ENCODE data around the gene CERS1. TPM values are rescaled to one million over a fixed set of nuclear protein-coding genes. Genes with fewer than 3 reads are reported as not detected.

CERS1 gene
- total RNA-seq, 2 experiments from 2014 or later = not detected

GRCh38 chr19:18915639-18916038, 19.7 kb upstream of the CERS1 start:
- ChIA-PET POLR2A (no interaction called here), CTCF (interaction anchor here (1.1 to 2.2 kb wide), 2 partner anchors 68 to 322 kb away, joined by 4 to 6 read pairs; no protein-coding TSS in a partner anchor)
- peaks cover 25% of the 10 kb centered on the region for H3K36me3 Mint-ChIP-seq
- intact Hi-C loops (cut with micrococcal nuclease) = loop anchor here (5.0 kb wide), 2 partner anchors 83 to 323 kb away; partner anchors contain the start of gene UPF1
- H3K27me3 Mint-ChIP-seq = no peaks in the 10 kb centered on the region
- DNase-seq = peak; percentile 60
- no peaks in the 10 kb centered on the region for H3K9me3 Mint-ChIP-seq
- peaks cover 35% of the 10 kb centered on the region for H3K4me1 Mint-ChIP-seq (ENCODE audit: low read depth)
- peak overlapping the region; percentile 33 for H3K27ac Mint-ChIP-seq
- no peak overlapping the region for H3K4me3 Mint-ChIP-seq

GRCh38 chr19:18913466-18913865, 17.5 kb upstream of the CERS1 start:
- ChIA-PET CTCF (no interaction called here), POLR2A (no interaction called here)
- no peaks in the 10 kb centered on the region for H3K9me3 Mint-ChIP-seq
- intact Hi-C loops (cut with micrococcal nuclease) = no loop called here
- H3K27ac Mint-ChIP-seq = no peak overlapping the region
- H3K4me1 Mint-ChIP-seq (ENCODE audit: low read depth) = peaks cover 20% of the 10 kb centered on the region
- H3K4me3 Mint-ChIP-seq = no peak overlapping the region
- peaks cover 20% of the 10 kb centered on the region for H3K36me3 Mint-ChIP-seq
- H3K27me3 Mint-ChIP-seq = no peaks in the 10 kb centered on the region
- DNase-seq = no peak

GRCh38 chr19:18912933-18913332, 17.0 kb upstream of the CERS1 start:
- ChIA-PET CTCF (no interaction called here), POLR2A (no interaction called here)
- intact Hi-C loops (cut with micrococcal nuclease) = no loop called here
- H3K4me1 Mint-ChIP-seq (ENCODE audit: low read depth) = peaks cover 15% of the 10 kb centered on the region
- H3K9me3 Mint-ChIP-seq = no peaks in the 10 kb centered on the region
- DNase-seq = no peak
- H3K27me3 Mint-ChIP-seq = no peaks in the 10 kb centered on the region
- peaks cover 17% of the 10 kb centered on the region for H3K36me3 Mint-ChIP-seq
- no peak overlapping the region for H3K4me3 Mint-ChIP-seq
- no peak overlapping the region for H3K27ac Mint-ChIP-seq

GRCh38 chr19:18910801-18911436, 15.0 kb upstream of the CERS1 start:
- H3K4me3 Mint-ChIP-seq = no peak overlapping the region
- peaks cover 20% of the 10 kb centered on the region for H3K36me3 Mint-ChIP-seq
- no peaks in the 10 kb centered on the region for H3K9me3 Mint-ChIP-seq
- DNase-seq = no peak
- H3K4me1 Mint-ChIP-seq (ENCODE audit: low read depth) = peaks cover 8% of the 10 kb centered on the region
- intact Hi-C loops (cut with micrococcal nuclease) = no loop called here
- CTCF ChIA-PET = no interaction called here
- H3K27ac Mint-ChIP-seq = no peak overlapping the region
- POLR2A ChIA-PET = interaction anchor here (1.3 kb wide), 1 partner anchor 8 kb away, joined by 3 read pairs; the partner anchor contains the start of genes COPE and DDX49
- no peaks in the 10 kb centered on the region for H3K27me3 Mint-ChIP-seq

- intact Hi-C loops (cut with micrococcal nuclease) = no loop called here
- H3K27me3 Mint-ChIP-seq = no peaks in the 10 kb centered on the region
- H3K9me3 Mint-ChIP-seq = no peaks in the 10 kb centered on the region
- ChIA-PET POLR2A (no interaction called here), CTCF (no interaction called here)
- no peak overlapping the region for H3K4me3 Mint-ChIP-seq
- no peak overlapping the region for H3K27ac Mint-ChIP-seq
- peaks cover 4% of the 10 kb centered on the region for H3K4me1 Mint-ChIP-seq (ENCODE audit: low read depth)
- no peak for DNase-seq
- H3K36me3 Mint-ChIP-seq = peaks cover 22% of the 10 kb centered on the region
These were observed 14.1 kb upstream of the CERS1 start for GRCh38 chr19:18910010-18910409.

- CTCF ChIA-PET = no interaction called here
- no peak overlapping the region for H3K4me3 Mint-ChIP-seq
- POLR2A ChIA-PET = no interaction called here
These were observed 13.1 kb upstream of the CERS1 start for GRCh38 chr19:18908917-18909619.

GRCh38 chr19:18906605-18907519, 10.9 kb upstream of the CERS1 start:
- H3K27ac Mint-ChIP-seq = no peak overlapping the region
- no peaks in the 10 kb centered on the region for H3K4me1 Mint-ChIP-seq (ENCODE audit: low read depth)
- intact Hi-C loops (cut with micrococcal nuclease) = no loop called here
- no peaks in the 10 kb centered on the region for H3K9me3 Mint-ChIP-seq
- no peak overlapping the region for H3K4me3 Mint-ChIP-seq
- no peaks in the 10 kb centered on the region for H3K27me3 Mint-ChIP-seq
- DNase-seq = no peak
- CTCF ChIA-PET = no interaction called here
- peaks cover 14% of the 10 kb centered on the region for H3K36me3 Mint-ChIP-seq
- POLR2A ChIA-PET = no interaction called here

More at GRCh38 chr19:18908917-18909619, 13.1 kb upstream of the CERS1 start:
- Mint-ChIP-seq H3K27me3 (no peaks in the 10 kb centered on the region), H3K27ac (no peak overlapping the region), H3K9me3 (no peaks in the 10 kb centered on the region), H3K36me3 (peaks cover 22% of the 10 kb centered on the region), H3K4me1 (ENCODE audit: low read depth) (peaks cover 4% of the 10 kb centered on the region)
- no peak for DNase-seq
- intact Hi-C loops (cut with micrococcal nuclease) = no loop called here

- no peaks in the 10 kb centered on the region for H3K27me3 Mint-ChIP-seq
- no peak overlapping the region for H3K4me3 Mint-ChIP-seq
- H3K4me1 Mint-ChIP-seq (ENCODE audit: low read depth) = no peaks in the 10 kb centered on the region
- H3K36me3 Mint-ChIP-seq = peaks cover 21% of the 10 kb centered on the region
- H3K9me3 Mint-ChIP-seq = no peaks in the 10 kb centered on the region
- no peak overlapping the region for H3K27ac Mint-ChIP-seq
- POLR2A ChIA-PET = no interaction called here
- CTCF ChIA-PET = no interaction called here
- no peak for DNase-seq
- intact Hi-C loops (cut with micrococcal nuclease) = no loop called here
These were observed 9.7 kb upstream of the CERS1 start for GRCh38 chr19:18905513-18906236.

GRCh38 chr19:18905058-18905456, 9.1 kb upstream of the CERS1 start:
- Mint-ChIP-seq H3K4me3 (no peak overlapping the region), H3K27me3 (no peaks in the 10 kb centered on the region), H3K4me1 (ENCODE audit: low read depth) (no peaks in the 10 kb centered on the region), H3K36me3 (peaks cover 24% of the 10 kb centered on the region), H3K9me3 (no peaks in the 10 kb centered on the region), H3K27ac (no peak overlapping the region)
- POLR2A ChIA-PET = no interaction called here
- no peak for DNase-seq
- intact Hi-C loops (cut with micrococcal nuclease) = no loop called here
- CTCF ChIA-PET = no interaction called here

GRCh38 chr19:18904334-18905057, 8.5 kb upstream of the CERS1 start:
- peaks cover 24% of the 10 kb centered on the region for H3K36me3 Mint-ChIP-seq
- CTCF ChIA-PET = no interaction called here

GRCh38 chr19:18903156-18904037, 7.4 kb upstream of the CERS1 start:
- intact Hi-C loops (cut with micrococcal nuclease) = no loop called here
- Mint-ChIP-seq H3K36me3 (peaks cover 24% of the 10 kb centered on the region), H3K9me3 (no peaks in the 10 kb centered on the region), H3K4me1 (ENCODE audit: low read depth) (no peaks in the 10 kb centered on the region), H3K4me3 (no peak overlapping the region), H3K27ac (no peak overlapping the region), H3K27me3 (no peaks in the 10 kb centered on the region)
- DNase-seq = no peak
- CTCF ChIA-PET = no interaction called here
- POLR2A ChIA-PET = interaction anchor here (0.9 kb wide), 1 partner anchor 28 kb away, joined by 3 read pairs; no protein-coding TSS in a partner anchor

More at GRCh38 chr19:18904334-18905057, 8.5 kb upstream of the CERS1 start:
- H3K4me3 Mint-ChIP-seq = no peak overlapping the region
- POLR2A ChIA-PET = no interaction called here
- no peaks in the 10 kb centered on the region for H3K4me1 Mint-ChIP-seq (ENCODE audit: low read depth)
- H3K27ac Mint-ChIP-seq = no peak overlapping the region
- no peaks in the 10 kb centered on the region for H3K27me3 Mint-ChIP-seq
- intact Hi-C loops (cut with micrococcal nuclease) = no loop called here
- no peak for DNase-seq
- no peaks in the 10 kb centered on the region for H3K9me3 Mint-ChIP-seq
